Mammary epithelial cell (primary cell): ENCODE measurements around the gene TTC23L.

ENCODE experiments used
- CTCF ChIP-seq, 2 donors: IDR thresholded peaks in 1 of 2; conservative IDR thresholded peaks in 1 of 2; 2 replicates each; pipeline ENCODE4 v1.5.1; 2011 to 2012; ENCODE audit warnings: inconsistent platforms in 2 of 2, low read length in 2 of 2, mild to moderate bottlenecking in 2 of 2, control low read depth in 1 of 2, low read depth in 1 of 2; ENCODE audit not compliant: insufficient read depth in 1 of 2; ENCODE audit errors: extremely low read depth in 1 of 2
- EZH2 ChIP-seq: IDR thresholded peaks from 2 replicates; pipeline ENCODE4 v1.6.1; 2012; ENCODE audit warnings: low read length, inconsistent platforms, borderline replicate concordance

GRCh38 chr5:34889394-34889793, 50.4 kb downstream of the TTC23L start:
- TF ChIP-seq CTCF (conservative IDR thresholded peaks at IDR 0.05 in 1 of 2, IDR thresholded peaks at IDR 0.05 in 1 of 2; ENCODE audit: extremely low read depth in 1 of 2, insufficient read depth in 1 of 2, low read depth in 1 of 2, low read length in 2 of 2) (no peak), EZH2 (no peak)
